Left lung (tissue), 10 donors: ENCODE measurements around the gene SHFL. TPM values are rescaled to one million over a fixed set of nuclear protein-coding genes. Genes with fewer than 3 reads are reported as not detected.
A peak's percentile ranks its signal among the peaks of the same experiment; 100 is the strongest.

ENCODE experiments used
- ATAC-seq: fragments of 200-7000 bp; cut with Tn5 transposase; one replicate; pipeline ENCODE4 v1.9.1; 2020; ENCODE audit warnings: moderate library complexity
- DNase-seq, 4 donors: peaks; one replicate each; pipeline ENCODE4 v3.0.0-alpha.2; 2013 to 2020
- H3K27ac ChIP-seq, 2 donors: fragments of 200-600 bp; sonication (generic) in 1 of 2; one replicate each; pipeline versions ENCODE4 v1.5.0 to v1.8.0; 2020 to 2021
- H3K27me3 ChIP-seq, 2 donors: fragments of 200-600 bp; sonication (generic) in 1 of 2; one replicate each; pipeline versions ENCODE4 v1.5.0 to v1.8.0; 2020 to 2021
- H3K36me3 ChIP-seq, 2 donors: fragments of 200-600 bp; sonication (generic) in 1 of 2; one replicate each; pipeline versions ENCODE4 v1.5.0 to v1.8.0; 2020 to 2021
- H3K4me1 ChIP-seq, 2 donors: fragments of 200-600 bp; one replicate each; pipeline ENCODE4 v1.8.0; 2021
- H3K4me3 ChIP-seq, 2 donors: fragments of 200-600 bp; sonication (generic) in 1 of 2; one replicate each; pipeline versions ENCODE4 v1.5.0 to v1.8.0; 2020 to 2021; ENCODE audit warnings: mild to moderate bottlenecking in 1 of 2
- H3K9me3 ChIP-seq, 2 donors: fragments of 200-600 bp; sonication (generic) in 1 of 2; one replicate each; pipeline versions ENCODE4 v1.5.0 to v1.8.0; 2020 to 2021
- CTCF ChIP-seq, 2 donors: fragments of 200-600 bp; sonication (generic) in 1 of 2; IDR thresholded peaks; one replicate each; pipeline versions ENCODE4 v1.5.0 to v1.8.0; 2021; ENCODE audit warnings: antibody characterized with exemption in 2 of 2
- intact Hi-C, 2 donors: fragments of 100-400 bp; cut with DNase I; formaldehyde crosslinking; loops; one replicate each; pipeline versions ENCODE4 v1.11.2 to v1.14.2; 2022
- polyA plus RNA-seq, 6 donors: library from polyadenylated mRNA; unstranded; fragments of 120-200 nt; gene quantifications; one replicate each; pipeline ENCODE4 v1.2.1, GENCODE V29; 2013; ENCODE audit not compliant: insufficient read length in 6 of 6
- total RNA-seq, 2 donors: library from RNA; stranded (reverse); fragmentation: NEBNext Ultra II Directional; extraction: Animal tissue kit (Norgen Biotek cat#: 25700); gene quantifications; one replicate each; pipeline ENCODE4 v1.2.1, GENCODE V29; 2021
- donor health status: DM: no; HTN: yes; CAD: no.
- donor health status: DM: no; HTN: no; CAD: no.

Gene SHFL
- total and polyA plus RNA-seq, 8 donors = 28.8 to 41.6 (median 35.8) TPM

- no peak for ATAC-seq
- no peak overlapping the region for H3K4me3 ChIP-seq
- DNase-seq = peak in 1 of 4 donors; percentile 75
- peaks cover 0 to 81% of the 10 kb centered on the region in 2 donors for H3K36me3 ChIP-seq
- H3K27ac ChIP-seq = no peak overlapping the region
- no peaks in the 10 kb centered on the region for H3K9me3 ChIP-seq
- TF ChIP-seq CTCF (IDR thresholded peaks at IDR 0.05) = no peak
- intact Hi-C loops = loop anchor here in 1 of 2 donors (10.0 kb wide), 1 partner anchor 130 kb away; no protein-coding TSS in a partner anchor
- H3K27me3 ChIP-seq = no peaks in the 10 kb centered on the region
- peaks cover 9 to 65% of the 10 kb centered on the region in 2 donors for H3K4me1 ChIP-seq
Measured at GRCh38 chr19:10114651-10115391, 28.7 kb downstream of the SHFL start.

GRCh38 chr19:10115392-10116084 is 29.4 kb downstream of the SHFL start:
- no peak overlapping the region for H3K27ac ChIP-seq
- intact Hi-C loops = loop anchor here in 1 of 2 donors (10.0 kb wide), 1 partner anchor 129 kb away; no protein-coding TSS in a partner anchor
- H3K36me3 ChIP-seq = peaks cover 0 to 74% of the 10 kb centered on the region in 2 donors
- H3K9me3 ChIP-seq = no peaks in the 10 kb centered on the region
- no peak overlapping the region for H3K4me3 ChIP-seq
- H3K27me3 ChIP-seq = no peaks in the 10 kb centered on the region
- ATAC-seq (no peak), DNase-seq (peak in 1 of 4 donors; percentile 75)
- peaks cover 9 to 69% of the 10 kb centered on the region in 2 donors for H3K4me1 ChIP-seq
- TF ChIP-seq CTCF (IDR thresholded peaks at IDR 0.05) = no peak

GRCh38 chr19:10116085-10116865 is 30.2 kb downstream of the SHFL start:
- Histone ChIP-seq H3K27me3 (no peaks in the 10 kb centered on the region), H3K27ac (no peak overlapping the region), H3K4me3 (no peak overlapping the region), H3K4me1 (peaks cover 14 to 65% of the 10 kb centered on the region in 2 donors), H3K36me3 (peaks cover 0 to 66% of the 10 kb centered on the region in 2 donors), H3K9me3 (no peaks in the 10 kb centered on the region)
- no peak for TF ChIP-seq CTCF (IDR thresholded peaks at IDR 0.05)
- intact Hi-C loops = loop anchor here in 1 of 2 donors (10.0 kb wide), 1 partner anchor 129 kb away; no protein-coding TSS in a partner anchor
- ATAC-seq (no peak), DNase-seq (peak in 1 of 4 donors; percentile 76)

GRCh38 chr19:10116866-10117616 is 30.9 kb downstream of the SHFL start:
- H3K36me3 ChIP-seq = peaks cover 0 to 59% of the 10 kb centered on the region in 2 donors
- ATAC-seq (no peak), DNase-seq (no peak)
- intact Hi-C loops = loop anchor here in 1 of 2 donors (10.0 kb wide), 1 partner anchor 128 kb away; no protein-coding TSS in a partner anchor
- H3K27ac ChIP-seq = no peak overlapping the region
- H3K4me3 ChIP-seq = no peak overlapping the region
- H3K27me3 ChIP-seq = no peaks in the 10 kb centered on the region
- H3K4me1 ChIP-seq = peaks cover 19 to 65% of the 10 kb centered on the region in 2 donors
- H3K9me3 ChIP-seq = no peaks in the 10 kb centered on the region
- no peak for TF ChIP-seq CTCF (IDR thresholded peaks at IDR 0.05)
